ENCODE measurements around the gene CST3.
"Not testable (repeated sequence)": the region's sequence is repeated elsewhere in the genome, so short reads cannot be mapped to it uniquely, and the experiment has no call there.

The CST3 gene

GRCh38 chr20:23641936-23642751 is 4.4 kb upstream of the CST3 start:
- DNase-seq (ENCODE audit: low read depth), result no peak

- DNase-seq (ENCODE audit: low read depth), result no peak
These were observed 3.2 kb upstream of the CST3 start for GRCh38 chr20:23640671-23641667.

- no peak for DNase-seq (ENCODE audit: low read depth)
These were observed 2.4 kb upstream of the CST3 start for GRCh38 chr20:23640018-23640601.

GRCh38 chr20:23639490-23639958 is 1.8 kb upstream of the CST3 start:
- no peak for DNase-seq (ENCODE audit: low read depth)

GRCh38 chr20:23638309-23638708 is 554 bp upstream of the CST3 start:
- no peak for DNase-seq (ENCODE audit: low read depth)

- DNase-seq (ENCODE audit: low read depth), result no peak
These were observed 860 bp downstream of the CST3 start for GRCh38 chr20:23636908-23637281.

- no peak for DNase-seq (ENCODE audit: low read depth)
These were observed 1.4 kb downstream of the CST3 start for GRCh38 chr20:23636182-23636907.

GRCh38 chr20:23635768-23636090 is 2.0 kb downstream of the CST3 start:
- not testable (repeated sequence) for DNase-seq (ENCODE audit: low read depth)

- DNase-seq (ENCODE audit: low read depth), result no peak
These were observed 2.6 kb downstream of the CST3 start for GRCh38 chr20:23634985-23635767.

GRCh38 chr20:23634044-23634801 is 3.5 kb downstream of the CST3 start:
- no peak for DNase-seq (ENCODE audit: low read depth)

GRCh38 chr20:23632711-23633573 is 4.8 kb downstream of the CST3 start:
- DNase-seq (ENCODE audit: low read depth), result no peak

- no peak for DNase-seq (ENCODE audit: low read depth)
These were observed 5.6 kb downstream of the CST3 start for GRCh38 chr20:23631981-23632710.

GRCh38 chr20:23631226-23631822 is 6.4 kb downstream of the CST3 start:
- no peak for DNase-seq (ENCODE audit: low read depth)

GRCh38 chr20:23630392-23630849 is 7.3 kb downstream of the CST3 start:
- no peak for DNase-seq (ENCODE audit: low read depth)

GRCh38 chr20:23629542-23630391 is 8.0 kb downstream of the CST3 start:
- DNase-seq (ENCODE audit: low read depth), result no peak

GRCh38 chr20:23629017-23629541 is 8.7 kb downstream of the CST3 start:
- DNase-seq (ENCODE audit: low read depth), result no peak

Measured in activated T-cell treated with anti-CD3 and anti-CD28 coated beads for 24 hours (primary cell).